ENCODE data around the gene FPGS.
"Not testable (repeated sequence)": the region's sequence is repeated elsewhere in the genome, so short reads cannot be mapped to it uniquely, and the experiment has no call there.

The FPGS gene

DNA sequence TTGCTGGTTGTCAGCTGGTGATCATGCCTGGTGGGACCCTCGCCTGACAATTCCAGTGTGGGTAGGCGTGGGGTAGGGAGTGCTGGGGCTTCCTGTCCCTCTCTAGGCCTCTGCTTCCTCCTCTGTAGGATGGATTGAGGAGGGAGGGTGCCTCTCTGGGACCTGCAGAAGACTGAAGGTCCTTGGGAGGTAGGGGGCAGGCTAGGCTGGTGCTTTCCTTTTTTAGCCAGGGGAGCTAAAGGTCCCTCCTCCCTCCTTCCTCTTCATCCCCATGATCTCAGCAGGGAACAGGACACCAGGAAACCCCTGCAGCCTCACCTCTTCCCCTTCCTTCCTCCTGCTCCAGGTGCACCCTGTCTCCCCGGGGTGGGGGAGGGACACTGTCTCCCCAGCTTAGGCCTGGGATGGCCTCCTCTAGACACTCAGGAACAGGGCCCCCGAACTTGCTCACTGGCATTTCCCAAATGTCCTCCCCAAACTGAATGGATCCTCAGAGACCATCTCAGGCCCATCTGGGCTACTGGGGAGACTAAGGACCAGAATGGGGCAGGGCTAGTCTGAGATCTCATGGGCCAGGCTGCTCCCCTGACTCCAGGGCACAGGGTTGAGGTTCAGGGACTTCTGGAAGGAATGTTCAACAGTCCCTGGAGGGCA lies 32.6 kb upstream of the FPGS start:
- in situ Hi-C loops (cut with HindIII; ENCODE audit: low pct_ligation_motif_present, low pct_unique_long_range_greater_than_20kb, low sequenced_read_pairs) = no loop called here
- no peak for DNase-seq

DNA sequence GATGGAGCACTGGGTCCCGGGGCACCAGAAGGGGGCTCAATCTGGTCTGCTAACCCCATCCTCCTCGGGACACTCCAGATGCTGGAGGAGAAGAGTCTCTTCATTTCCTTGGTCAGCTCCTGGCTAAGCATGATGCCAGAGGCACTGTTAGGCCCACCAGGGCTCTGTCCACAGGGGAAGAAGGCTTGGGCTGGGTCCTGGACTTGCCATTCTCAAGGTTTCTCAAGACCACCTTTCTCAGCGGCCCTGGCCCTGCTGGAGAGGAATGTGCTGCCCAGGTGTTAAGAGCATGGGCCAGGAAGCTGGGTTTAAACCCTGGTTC lies 32.1 kb upstream of the FPGS start:
- DNase-seq = no peak
- in situ Hi-C loops (cut with HindIII; ENCODE audit: low pct_ligation_motif_present, low pct_unique_long_range_greater_than_20kb, low sequenced_read_pairs) = no loop called here

GRCh38 chr9:127770905-127771569 lies 31.6 kb upstream of the FPGS start:
- in situ Hi-C loops (cut with HindIII; ENCODE audit: low pct_ligation_motif_present, low pct_unique_long_range_greater_than_20kb, low sequenced_read_pairs) = no loop called here
- DNase-seq = peak; percentile 95

DNA sequence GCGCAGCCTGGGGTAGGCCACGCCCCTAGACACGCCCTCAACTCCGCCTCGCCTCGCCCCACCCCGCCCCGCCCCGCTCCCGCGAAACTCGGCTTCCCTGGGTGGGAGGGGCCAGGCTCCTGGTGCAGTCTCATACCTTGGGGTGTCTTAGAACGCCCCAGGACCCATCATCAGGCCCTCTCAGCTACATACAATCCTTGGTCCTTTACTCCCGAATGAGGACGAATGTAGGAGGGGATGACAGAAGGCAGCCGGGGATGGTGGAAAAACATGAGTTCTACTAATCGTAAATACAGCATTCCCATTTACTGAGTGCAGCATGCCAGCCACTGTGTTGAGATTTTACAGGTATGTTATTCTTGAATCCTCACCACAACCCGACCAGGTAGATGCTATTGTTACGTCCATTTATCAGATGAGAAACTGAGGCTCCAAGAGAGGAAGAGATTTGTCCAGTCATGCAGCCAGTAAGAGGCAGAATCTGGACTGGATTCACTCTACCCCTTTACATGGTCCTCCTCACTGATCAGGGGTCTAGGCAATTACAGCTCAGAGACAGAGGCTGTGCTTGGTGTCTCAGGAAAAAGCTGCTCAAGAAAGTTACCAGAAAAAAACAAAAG lies 31.0 kb upstream of the FPGS start:
- DNase-seq = no peak
- in situ Hi-C loops (cut with HindIII; ENCODE audit: low pct_ligation_motif_present, low pct_unique_long_range_greater_than_20kb, low sequenced_read_pairs) = no loop called here

DNA sequence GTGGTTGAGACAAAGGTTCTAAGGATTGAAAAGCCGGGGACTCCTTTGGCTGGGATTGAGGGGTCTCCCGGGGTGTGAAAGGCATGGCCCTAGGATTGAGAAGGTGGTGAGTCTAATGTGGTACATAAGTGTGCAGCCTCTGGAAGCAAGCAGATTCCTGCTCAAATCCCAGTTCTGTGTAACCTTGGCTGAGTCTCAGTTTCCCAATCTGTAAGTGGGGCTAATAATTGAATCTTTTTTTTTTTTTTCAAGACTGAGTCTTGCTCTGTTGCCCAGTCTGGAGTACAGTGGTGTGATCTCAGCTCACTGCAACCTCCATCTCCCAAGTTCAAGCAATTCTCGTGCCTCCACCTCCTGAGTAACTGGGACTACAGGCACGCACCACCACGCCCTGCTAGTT lies 30.1 kb upstream of the FPGS start:
- in situ Hi-C loops (cut with HindIII; ENCODE audit: low pct_ligation_motif_present, low pct_unique_long_range_greater_than_20kb, low sequenced_read_pairs) = no loop called here
- DNase-seq = no peak

DNA sequence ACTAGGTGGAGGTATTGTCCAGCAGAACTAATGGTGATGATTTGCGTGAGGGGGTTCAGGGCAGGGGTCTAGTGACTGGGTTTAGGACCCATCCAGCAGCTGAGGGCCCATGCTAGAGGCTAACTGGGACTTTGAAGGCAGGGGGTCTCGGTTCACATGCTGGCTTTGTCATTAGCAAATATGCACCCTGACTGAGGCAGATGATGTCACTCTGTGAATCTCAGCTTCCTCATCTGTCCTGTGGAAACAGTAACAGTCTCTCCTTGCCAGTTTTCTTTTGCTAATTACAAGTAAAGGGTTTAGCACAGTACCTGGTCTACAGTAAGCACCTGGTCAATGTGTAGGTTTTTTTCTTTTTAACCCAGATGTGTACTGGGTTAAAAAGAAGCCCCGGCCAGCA lies 29.4 kb upstream of the FPGS start:
- in situ Hi-C loops (cut with HindIII; ENCODE audit: low pct_ligation_motif_present, low pct_unique_long_range_greater_than_20kb, low sequenced_read_pairs) = no loop called here
- no peak for DNase-seq

DNA sequence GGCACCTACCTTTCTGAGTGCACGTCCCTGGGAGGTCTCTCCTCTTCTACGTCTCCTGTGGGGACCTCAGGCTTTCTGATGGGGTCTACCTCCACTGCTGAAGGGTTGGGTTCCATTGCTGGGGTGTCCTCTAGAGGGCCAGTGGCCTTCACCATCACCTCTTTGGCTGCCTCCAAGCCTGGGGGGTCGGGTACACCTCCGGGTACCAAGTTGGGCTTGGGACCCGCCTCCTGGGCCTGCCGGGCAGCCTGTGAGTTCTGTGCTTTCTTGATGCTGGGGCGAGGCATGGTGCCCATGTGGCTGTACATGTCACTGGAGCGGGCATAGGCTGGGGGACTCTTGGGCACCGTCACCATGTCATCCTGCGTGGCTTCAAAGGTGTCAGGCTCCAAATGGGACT lies 28.7 kb upstream of the FPGS start:
- DNase-seq = no peak
- in situ Hi-C loops (cut with HindIII; ENCODE audit: low pct_ligation_motif_present, low pct_unique_long_range_greater_than_20kb, low sequenced_read_pairs) = no loop called here

DNA sequence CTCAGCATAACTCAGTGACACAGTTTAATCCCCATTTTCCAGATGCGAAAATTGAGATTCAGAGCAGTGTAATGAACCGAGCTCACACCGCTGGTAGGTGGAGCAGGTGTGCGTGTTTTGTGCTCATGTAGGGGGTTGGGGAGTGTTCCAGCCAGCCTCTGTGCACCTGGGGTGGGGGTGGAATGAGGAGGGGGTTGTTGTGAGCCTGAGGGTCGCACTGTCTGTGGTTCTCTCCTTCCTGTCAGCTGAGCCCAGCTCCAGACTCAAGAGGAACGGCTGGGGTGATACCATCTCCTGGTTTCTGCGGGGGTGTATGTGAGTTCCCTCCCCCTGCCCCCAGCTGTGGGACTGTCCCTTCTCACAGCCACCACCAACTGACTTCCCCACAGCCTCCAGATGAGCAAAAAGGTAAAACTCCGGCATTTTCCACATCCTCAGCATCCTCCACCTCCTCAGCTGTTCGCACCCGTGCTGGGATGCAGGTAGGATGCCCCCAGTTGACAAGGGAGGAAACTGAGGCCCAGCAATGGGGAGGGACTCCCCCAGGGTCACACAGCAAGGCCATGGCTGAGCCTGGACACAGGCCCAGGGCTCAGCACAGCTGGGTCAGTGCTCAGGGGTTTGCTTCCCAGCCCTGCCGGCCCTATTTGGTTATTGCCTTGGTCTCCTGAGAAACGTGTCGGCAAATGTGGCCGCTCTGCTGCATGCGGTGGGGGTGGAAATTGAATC lies 26.3 kb upstream of the FPGS start:
- no peak for DNase-seq

DNA sequence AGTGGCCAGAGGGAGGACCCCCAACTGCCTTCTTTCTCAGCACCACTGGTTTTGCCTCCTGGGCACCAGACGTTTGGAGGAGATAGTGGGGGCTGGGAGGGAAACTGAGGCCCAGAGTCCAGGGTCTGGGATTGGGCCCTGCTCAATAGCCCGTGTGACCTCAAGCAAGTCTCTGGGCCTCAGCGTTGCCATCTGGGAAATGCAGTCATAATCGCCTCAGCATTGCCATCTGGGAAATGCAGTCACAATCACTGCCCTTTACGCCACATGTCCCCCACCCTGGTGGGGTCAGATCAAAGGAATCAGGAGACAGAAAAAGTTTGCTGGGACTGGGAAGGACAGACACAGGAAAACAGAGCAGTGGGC lies 25.8 kb upstream of the FPGS start:
- in situ Hi-C loops (cut with HindIII; ENCODE audit: low pct_ligation_motif_present, low pct_unique_long_range_greater_than_20kb, low sequenced_read_pairs) = no loop called here
- DNase-seq = no peak

More for the DNA sequence above, 26.3 kb upstream of the FPGS start:
- in situ Hi-C loops (cut with HindIII; ENCODE audit: low pct_ligation_motif_present, low pct_unique_long_range_greater_than_20kb, low sequenced_read_pairs) = no loop called here

DNA sequence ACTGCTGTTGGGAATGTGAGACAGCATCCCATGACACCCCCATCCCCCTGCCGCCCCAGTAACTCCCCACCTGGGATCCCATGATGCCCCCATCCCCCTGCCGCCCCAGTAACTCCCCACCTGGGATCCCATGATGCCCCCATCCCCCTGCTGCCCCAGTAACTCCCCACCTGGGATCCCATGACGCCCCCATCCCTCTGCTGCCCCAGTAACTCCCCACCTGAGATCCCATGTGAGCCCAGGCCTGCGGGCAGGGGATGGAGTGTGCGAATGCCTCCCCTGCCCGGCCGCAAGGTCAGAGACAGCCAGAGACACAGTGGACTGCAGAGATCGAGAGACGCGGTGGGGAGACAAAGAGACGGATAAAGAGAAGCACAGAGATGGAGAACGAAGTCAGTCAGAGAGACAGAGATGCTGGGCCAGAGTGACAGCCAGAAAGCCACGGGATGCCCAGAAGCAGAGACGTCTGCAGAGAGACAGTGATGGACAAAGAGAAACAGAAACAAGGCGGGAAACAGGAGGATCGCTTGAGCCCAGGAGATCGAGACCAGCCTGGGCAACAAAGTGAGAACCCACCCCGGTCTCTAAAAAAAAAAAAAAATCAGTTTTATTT lies 25.2 kb upstream of the FPGS start:
- no peak for DNase-seq
- in situ Hi-C loops (cut with HindIII; ENCODE audit: low pct_ligation_motif_present, low pct_unique_long_range_greater_than_20kb, low sequenced_read_pairs) = no loop called here

DNA sequence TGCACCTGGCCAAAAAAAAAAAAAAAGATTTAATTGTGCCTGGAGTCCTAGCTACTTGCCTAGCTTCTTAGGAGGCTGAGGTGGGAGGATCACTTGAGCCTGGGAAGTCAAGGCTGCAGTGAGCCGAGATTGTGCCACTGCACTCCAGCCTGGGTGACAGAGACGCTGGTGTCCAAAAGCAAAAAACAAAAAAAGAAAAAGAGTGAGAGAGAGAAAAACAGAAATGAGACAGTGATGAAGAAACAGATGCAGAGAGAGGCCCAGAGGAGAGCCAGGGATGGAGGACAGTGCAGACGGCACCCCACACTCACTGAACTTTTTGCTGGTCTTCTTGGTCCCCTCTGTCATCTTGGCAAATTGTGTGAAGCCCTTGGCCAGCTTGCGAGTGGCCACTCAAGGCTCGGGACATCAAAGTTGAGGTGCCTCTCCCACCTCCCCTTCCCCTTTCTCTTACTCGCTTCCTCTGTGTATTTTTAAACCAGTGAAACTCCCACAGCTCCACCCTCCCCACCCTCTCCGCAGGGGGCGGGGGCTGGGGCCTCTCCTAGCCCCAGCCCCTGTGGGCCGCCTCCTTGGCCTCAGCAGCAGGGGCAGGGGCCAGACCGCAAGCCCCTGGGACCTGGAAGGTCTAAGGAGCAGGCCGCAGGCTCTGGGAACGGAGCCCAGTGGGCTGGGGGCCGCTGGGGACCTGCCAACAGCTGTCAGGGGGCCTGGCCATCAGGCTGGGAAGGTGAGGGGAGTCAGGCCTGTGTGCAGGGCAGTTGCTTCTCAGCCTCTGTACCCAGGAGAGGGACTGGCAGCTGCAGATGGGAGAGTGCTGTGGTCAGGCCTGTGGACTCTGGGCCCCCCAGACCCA lies 24.2 kb upstream of the FPGS start, which contains the start of gene SH2D3C:
SH2D3C (minus strand) TSS at position 387 of the 856 bp plus-strand sequence; CDS start at position 348, 39 bp downstream.
- no peak for DNase-seq
- in situ Hi-C loops (cut with HindIII; ENCODE audit: low pct_ligation_motif_present, low pct_unique_long_range_greater_than_20kb, low sequenced_read_pairs) = no loop called here

- in situ Hi-C loops (cut with HindIII; ENCODE audit: low pct_ligation_motif_present, low pct_unique_long_range_greater_than_20kb, low sequenced_read_pairs) = no loop called here
- no peak for DNase-seq
Measured at GRCh38 chr9:127779136-127779981, 23.3 kb upstream of the FPGS start.

GRCh38 chr9:127780126-127780885 lies 22.4 kb upstream of the FPGS start:
- in situ Hi-C loops (cut with HindIII; ENCODE audit: low pct_ligation_motif_present, low pct_unique_long_range_greater_than_20kb, low sequenced_read_pairs) = no loop called here
- no peak for DNase-seq

DNA sequence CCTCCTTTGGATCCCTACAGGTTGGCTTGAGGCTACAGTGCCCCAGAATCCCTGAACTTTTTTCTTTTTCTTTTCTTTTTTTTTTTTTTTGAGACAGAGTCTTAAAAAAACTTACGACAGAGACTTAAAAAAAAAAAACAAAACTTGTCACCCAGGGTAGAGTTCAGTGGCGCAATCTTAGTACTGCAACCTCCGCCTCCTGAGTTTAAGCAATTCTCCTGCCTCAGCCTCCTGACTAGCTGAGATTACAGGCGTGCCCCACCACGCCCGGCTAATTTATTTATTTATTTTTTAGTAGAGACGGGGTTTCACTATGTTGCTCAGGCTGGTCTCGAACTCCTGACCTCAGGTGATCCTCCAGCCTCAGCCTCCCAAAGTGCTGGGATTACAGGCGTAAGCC lies 21.8 kb upstream of the FPGS start:
- DNase-seq; in situ Hi-C loops (cut with HindIII; ENCODE audit: low pct_ligation_motif_present, low pct_unique_long_range_greater_than_20kb, low sequenced_read_pairs): not testable (repeated sequence)

- in situ Hi-C loops (cut with HindIII; ENCODE audit: low pct_ligation_motif_present, low pct_unique_long_range_greater_than_20kb, low sequenced_read_pairs) = no loop called here
Measured at GRCh38 chr9:127781806-127782205, 20.9 kb upstream of the FPGS start.

GRCh38 chr9:127783111-127784008 lies 19.3 kb upstream of the FPGS start:
- no peak for DNase-seq
- in situ Hi-C loops (cut with HindIII; ENCODE audit: low pct_ligation_motif_present, low pct_unique_long_range_greater_than_20kb, low sequenced_read_pairs) = no loop called here

More at GRCh38 chr9:127781806-127782205, 20.9 kb upstream of the FPGS start:
- no peak for DNase-seq
